Adipocyte (in vitro differentiated cells): Measurements from ENCODE around the gene SRCIN1.
A peak's percentile ranks its signal among the peaks of the same experiment; 100 is the strongest.
"Not testable (repeated sequence)": the region's sequence is repeated elsewhere in the genome, so short reads cannot be mapped to it uniquely, and the experiment has no call there.

ENCODE experiments used
- DNase-seq: peaks from one replicate; pipeline ENCODE4 v3.0.0-alpha.2; 2015; ENCODE audit warnings: low read depth
- H3K27me3 ChIP-seq: replicated peaks from 2 replicates; pipeline ENCODE4 v1.7.0; 2013; ENCODE audit warnings: mild to moderate bottlenecking, low read length, moderate library complexity; ENCODE audit not compliant: control insufficient read depth, insufficient read depth
- H3K36me3 ChIP-seq: 2 replicates; pipeline ENCODE4 v1.7.0; 2013; ENCODE audit warnings: low read length, mild to moderate bottlenecking, moderate library complexity; ENCODE audit not compliant: control insufficient read depth, insufficient read depth, severe bottlenecking
- H3K4me1 ChIP-seq: 2 replicates; pipeline ENCODE4 v1.7.0; 2013; ENCODE audit warnings: mild to moderate bottlenecking, low read length, moderate library complexity; ENCODE audit not compliant: control insufficient read depth, insufficient read depth
- H3K4me3 ChIP-seq: 2 replicates; pipeline ENCODE4 v1.7.0; 2013; ENCODE audit warnings: mild to moderate bottlenecking, low read length, moderate library complexity
- H3K9ac ChIP-seq: 2 replicates; pipeline ENCODE4 v1.7.0; 2013; ENCODE audit warnings: mild to moderate bottlenecking, low read length, moderate library complexity
- H3K9me3 ChIP-seq: 2 replicates; pipeline ENCODE4 v1.7.0; 2013; ENCODE audit warnings: mild to moderate bottlenecking, low read length, moderate library complexity; ENCODE audit not compliant: control insufficient read depth

SRCIN1 gene

GRCh38 chr17:38494152-38494551 lies 111.6 kb downstream of the SRCIN1 start:
- not testable (repeated sequence) for H3K9ac ChIP-seq, H3K4me1 ChIP-seq, DNase-seq, H3K4me3 ChIP-seq, H3K27me3 ChIP-seq, H3K9me3 ChIP-seq
- peaks cover 60% of the 10 kb centered on the region for H3K36me3 ChIP-seq

- peaks cover 62% of the 10 kb centered on the region for H3K36me3 ChIP-seq
Observed at GRCh38 chr17:38492067-38493040, 113.4 kb downstream of the SRCIN1 start.

GRCh38 chr17:38491346-38492066 lies 114.2 kb downstream of the SRCIN1 start:
- H3K36me3 ChIP-seq: peaks cover 63% of the 10 kb centered on the region
- H3K4me1 ChIP-seq, DNase-seq, H3K4me3 ChIP-seq, H3K9ac ChIP-seq, H3K9me3 ChIP-seq, H3K27me3 ChIP-seq: not testable (repeated sequence)

More at GRCh38 chr17:38492067-38493040, 113.4 kb downstream of the SRCIN1 start:
- peak; percentile 92 for DNase-seq
- not testable (repeated sequence) for H3K4me3 ChIP-seq, H3K4me1 ChIP-seq, H3K27me3 ChIP-seq, H3K9me3 ChIP-seq, H3K9ac ChIP-seq

- H3K36me3 ChIP-seq: peaks cover 61% of the 10 kb centered on the region
- not testable (repeated sequence) for H3K4me3 ChIP-seq, H3K9ac ChIP-seq, DNase-seq, H3K4me1 ChIP-seq, H3K9me3 ChIP-seq, H3K27me3 ChIP-seq
Observed at GRCh38 chr17:38489774-38490173, 116.0 kb downstream of the SRCIN1 start.

GRCh38 chr17:38485681-38486298 lies 120.0 kb downstream of the SRCIN1 start:
- H3K27me3 ChIP-seq, H3K4me1 ChIP-seq, DNase-seq, H3K9ac ChIP-seq, H3K4me3 ChIP-seq, H3K9me3 ChIP-seq: not testable (repeated sequence)
- H3K36me3 ChIP-seq: peaks cover 37% of the 10 kb centered on the region

GRCh38 chr17:38485146-38485468 lies 120.6 kb downstream of the SRCIN1 start:
- DNase-seq: no peak
- H3K4me1 ChIP-seq: peaks cover 8% of the 10 kb centered on the region
- no peak overlapping the region for H3K4me3 ChIP-seq
- peaks cover 32% of the 10 kb centered on the region for H3K36me3 ChIP-seq
- H3K9ac ChIP-seq: no peak overlapping the region
- H3K9me3 ChIP-seq: no peaks in the 10 kb centered on the region
- no peaks in the 10 kb centered on the region for H3K27me3 ChIP-seq

GRCh38 chr17:38484242-38485145 lies 121.3 kb downstream of the SRCIN1 start:
- DNase-seq: peak; percentile 87
- H3K4me1 ChIP-seq, H3K9me3 ChIP-seq, H3K27me3 ChIP-seq, H3K4me3 ChIP-seq: not testable (repeated sequence)
- Histone ChIP-seq H3K9ac (peak overlapping the region; percentile 29), H3K36me3 (peaks cover 26% of the 10 kb centered on the region)

- H3K4me1 ChIP-seq, H3K9ac ChIP-seq, H3K27me3 ChIP-seq, H3K4me3 ChIP-seq, DNase-seq, H3K9me3 ChIP-seq: not testable (repeated sequence)
- H3K36me3 ChIP-seq: peaks cover 29% of the 10 kb centered on the region
Observed at GRCh38 chr17:38482700-38483043, 123.1 kb downstream of the SRCIN1 start.

- not testable (repeated sequence) for H3K4me1 ChIP-seq, H3K9ac ChIP-seq, DNase-seq, H3K4me3 ChIP-seq, H3K9me3 ChIP-seq, H3K27me3 ChIP-seq
- peaks cover 29% of the 10 kb centered on the region for H3K36me3 ChIP-seq
Observed at GRCh38 chr17:38482039-38482699, 123.6 kb downstream of the SRCIN1 start.
